GM12878 (cell line): ENCODE results near the gene COL7A1. TPM values are rescaled to one million over a fixed set of nuclear protein-coding genes. Genes with fewer than 3 reads are reported as not detected.

Experiments used
- ATAC-seq: fragments of 200-7000 bp; cut with Tn5 transposase; 3 replicates; pipeline ENCODE4 v1.9.1; 2020; ENCODE audit warnings: mild to moderate bottlenecking, moderate library complexity
- BruUV-seq: library from RNA; stranded (reverse); fragments of 400-500 nt; replicated peaks from 2 replicates; lab custom pipeline; 2021; lab: Mats Ljungman, UMichigan
- CTCF ChIA-PET: fragments of 300-600 bp; sonication (Branson Sonifier 250); formaldehyde crosslinking; extraction: SDS; loops from one replicate; lab custom pipeline; 2021; ENCODE audit warnings: inconsistent platforms; lab: Yijun Ruan, JAX
- POLR2A ChIA-PET: fragments of 350-600 bp; formaldehyde crosslinking; extraction: SDS; loops from one replicate; lab custom pipeline; 2021; ENCODE audit warnings: inconsistent platforms; lab: Charles Lee
- RAD21 ChIA-PET: fragments of 300-600 bp; sonication (Branson Sonifier 250); formaldehyde crosslinking; loops from one replicate; lab custom pipeline; 2023; ENCODE audit warnings: antibody characterized with exemption; ENCODE audit not compliant: unreplicated experiment; lab: Charles Lee
- SMC1A ChIA-PET: fragments of 300-600 bp; sonication (Branson Sonifier 250); formaldehyde crosslinking; loops from one replicate; lab custom pipeline; 2023; ENCODE audit not compliant: unreplicated experiment, uncharacterized antibody; lab: Charles Lee
- DNase-seq: peaks from one replicate; pipeline ENCODE4 v3.0.0-alpha.2; 2011; ENCODE audit warnings: low read depth, low spot score
- FAIRE-seq: peaks from 3 replicates; lab custom pipeline; 2011; peaks lifted over from hg19 to GRCh38; lab: Jason Lieb, UNC
- H2AFZ ChIP-seq: 2 replicates; pipeline ENCODE4 v1.6.0; 2011; ENCODE audit warnings: low read depth, low read length, control low read depth; ENCODE audit not compliant: control insufficient read depth
- H3K27ac ChIP-seq: 2 replicates; pipeline ENCODE4 v1.5.1; 2011; ENCODE audit warnings: control low read depth; ENCODE audit not compliant: control insufficient read depth, insufficient read depth
- H3K27me3 ChIP-seq, 2 experiments: replicated peaks in 1 of 2; 2 replicates each; pipeline versions ENCODE4 v1.6.0 to v1.6.1; 2011; ENCODE audit warnings: low read length in 1 of 2; ENCODE audit not compliant: control insufficient read depth in 2 of 2, insufficient read depth in 2 of 2
- H3K36me3 ChIP-seq, 2 experiments: 2 replicates each; pipeline ENCODE4 v1.5.1; 2011; ENCODE audit warnings: low read length in 1 of 2; ENCODE audit not compliant: control insufficient read depth in 2 of 2, insufficient read depth in 2 of 2
- H3K4me1 ChIP-seq: 2 replicates; pipeline ENCODE4 v1.6.1; 2011; ENCODE audit warnings: mild to moderate bottlenecking, low read length, moderate library complexity, mixed read lengths; ENCODE audit not compliant: control insufficient read depth, insufficient read depth
- H3K4me2 ChIP-seq: 2 replicates; pipeline ENCODE4 v1.6.0; 2011; ENCODE audit warnings: control low read depth; ENCODE audit not compliant: control insufficient read depth, insufficient read depth
- H3K4me3 ChIP-seq: fragments of 200-600 bp; sonication (generic); 2 replicates; pipeline ENCODE4 v1.5.1; 2016
- H3K79me2 ChIP-seq: 2 replicates; pipeline ENCODE4 v1.6.0; 2011; ENCODE audit warnings: low read length; ENCODE audit not compliant: control insufficient read depth, insufficient read depth
- H3K9ac ChIP-seq: 2 replicates; pipeline ENCODE4 v1.8.0; 2011; ENCODE audit warnings: low read length, control low read depth, mixed read lengths; ENCODE audit not compliant: control insufficient read depth, insufficient read depth
- H3K9me3 ChIP-seq: replicated peaks from 3 replicates; pipeline ENCODE4 v1.5.1; 2011; ENCODE audit warnings: mild to moderate bottlenecking, low read length; ENCODE audit not compliant: control insufficient read depth, insufficient read depth
- H4K20me1 ChIP-seq: 2 replicates; pipeline ENCODE4 v1.6.0; 2011; ENCODE audit not compliant: control insufficient read depth, insufficient read depth
- CBFB ChIP-seq: IDR thresholded peaks from 2 replicates; pipeline ENCODE4 v1.6.1; 2016; ENCODE audit warnings: antibody characterized with exemption, low read depth
- CEBPB ChIP-seq, 2 experiments: fragments of 150-350 bp in 1 of 2; IDR thresholded peaks; 2 replicates each; pipeline ENCODE4 v1.6.1; 2012 to 2014; ENCODE audit warnings: low read depth in 2 of 2, low read length in 2 of 2, borderline replicate concordance in 1 of 2, inconsistent platforms in 1 of 2
- EGR1 ChIP-seq, 2 experiments: IDR thresholded peaks; 1 replicate in 1 of 2; 2 replicates in 1 of 2; pipeline ENCODE4 v1.6.1; 2011 to 2012; ENCODE audit warnings: low read depth in 2 of 2, low read length in 2 of 2, borderline replicate concordance in 1 of 2, mild to moderate bottlenecking in 1 of 2, moderate library complexity in 1 of 2
- HDAC2 ChIP-seq: fragments of 200-600 bp; sonication (generic); IDR thresholded peaks from 2 replicates; pipeline ENCODE4 v1.6.1; 2017
- HDAC6 ChIP-seq: fragments of 200-600 bp; sonication (generic); IDR thresholded peaks from one replicate; pipeline ENCODE4 v1.8.0; 2017; ENCODE audit warnings: antibody characterized with exemption; ENCODE audit not compliant: unreplicated experiment
- HDGF ChIP-seq: fragments of 450-650 bp; IDR thresholded peaks from 2 replicates; pipeline ENCODE4 v1.6.1; 2016; ENCODE audit warnings: antibody characterized with exemption
- JUND ChIP-seq: IDR thresholded peaks from 2 replicates; pipeline ENCODE4 v1.6.1; 2012; ENCODE audit warnings: low read depth, mild to moderate bottlenecking, low read length, improper control_type of control experiment, moderate library complexity
- NBN ChIP-seq: fragments of 450-650 bp; IDR thresholded peaks from 2 replicates; pipeline ENCODE4 v1.6.1; 2016
- NFXL1 ChIP-seq: fragments of 450-650 bp; IDR thresholded peaks from 2 replicates; pipeline ENCODE4 v1.6.1; 2017; ENCODE audit warnings: antibody characterized with exemption, mild to moderate bottlenecking, borderline replicate concordance
- RAD51 ChIP-seq: fragments of 450-650 bp; IDR thresholded peaks from 2 replicates; pipeline ENCODE4 v1.6.1; 2016; ENCODE audit warnings: moderate library complexity, mild to moderate bottlenecking, inconsistent platforms
- SIN3A ChIP-seq: IDR thresholded peaks from 2 replicates; pipeline ENCODE4 v1.6.1; 2012; ENCODE audit warnings: low read depth, low read length, improper control_type of control experiment
- STAT3 ChIP-seq: IDR thresholded peaks from 2 replicates; pipeline ENCODE4 v1.6.1; 2011; ENCODE audit warnings: low read depth, low read length, improper control_type of control experiment
- WRNIP1 ChIP-seq: IDR thresholded peaks from 2 replicates; pipeline ENCODE4 v1.6.1; 2011; ENCODE audit warnings: low read depth, low read length, improper control_type of control experiment, borderline replicate concordance
- ZNF24 ChIP-seq: fragments of 450-650 bp; IDR thresholded peaks from 2 replicates; pipeline ENCODE4 v1.6.1; 2017; ENCODE audit warnings: antibody characterized with exemption, mild to moderate bottlenecking
- WGBS: methylation state at CpG from one replicate; pipeline ENCODE4 v1.1.6; 2016; ENCODE audit warnings: low lambda C conversion rate; ENCODE audit not compliant: insufficient replicate concordance, insufficient coverage; ENCODE audit errors: missing lambda C conversion rate; 5-methylcytosine and 5-hydroxymethylcytosine counted together
- in situ Hi-C: fragments of 300-500 bp; cut with MboI; formaldehyde crosslinking; loops from 9 replicates; pipeline ENCODE4 v1.14.3; 2018; ENCODE audit warnings: mixed read lengths
- intact Hi-C: fragments of 100-400 bp; cut with micrococcal nuclease; formaldehyde crosslinking; loops from one replicate; pipeline ENCODE4 v1.14.2; 2022; ENCODE audit not compliant: unreplicated experiment
- polyA plus RNA-seq, 11 experiments: library from polyadenylated mRNA; depleted of rRNA in 4 of 11; unstranded in 6 of 11; stranded (reverse) in 5 of 11; fragments of >200 nt; fragmentation: Nextera tagmentation in 4 of 11; fragmentation: Illumina TruSeq in 1 of 11; extraction: Ambion mirVana in 4 of 11; extraction: Trizol in 1 of 11; gene quantifications; 1 replicate in 1 of 11; 2 replicates in 10 of 11; pipeline versions ENCODE4 v1.2.1 to v1.2.3, GENCODE V29; 2011 to 2016; ENCODE audit warnings: inconsistent platforms in 2 of 11, missing spikeins in 2 of 11, low read depth in 1 of 11
- total RNA-seq, 4 experiments: library from RNA; depleted of rRNA in 3 of 4; stranded (reverse); fragments of >200 nt in 3 of 4; fragmentation: Illumina TruSeq in 1 of 4; extraction: Trizol in 1 of 4; gene quantifications; 2 replicates each; pipeline versions ENCODE4 v1.2.1 to v1.2.3, GENCODE V29; 2013 to 2021
- TF ChIP-seq, protein P1 (sequence below): fragments of 450-650 bp; IDR thresholded peaks from 2 replicates; pipeline ENCODE4 v1.6.1; 2016; ENCODE audit warnings: mild to moderate bottlenecking
- TF ChIP-seq, protein P2 (sequence below), 3 experiments: IDR thresholded peaks in 2 of 3; conservative IDR thresholded peaks in 1 of 3; 2 replicates each; pipeline ENCODE4 v1.5.1; 2011; ENCODE audit warnings: low read depth in 3 of 3, low read length in 3 of 3, mild to moderate bottlenecking in 3 of 3, control low read depth in 2 of 3, moderate library complexity in 2 of 3, inconsistent platforms in 1 of 3, mixed read lengths in 1 of 3; ENCODE audit not compliant: control insufficient read depth in 2 of 3, insufficient read depth in 1 of 3; ENCODE audit errors: extremely low read depth in 1 of 3

Gene COL7A1
- total and polyA plus RNA-seq, 10 of the 15 experiments (the other 5 are each of a cell fraction or from before 2014, with no cell fraction given), result 0.01 to 1.9 (median 0.29) TPM; not detected in 1

DNA sequence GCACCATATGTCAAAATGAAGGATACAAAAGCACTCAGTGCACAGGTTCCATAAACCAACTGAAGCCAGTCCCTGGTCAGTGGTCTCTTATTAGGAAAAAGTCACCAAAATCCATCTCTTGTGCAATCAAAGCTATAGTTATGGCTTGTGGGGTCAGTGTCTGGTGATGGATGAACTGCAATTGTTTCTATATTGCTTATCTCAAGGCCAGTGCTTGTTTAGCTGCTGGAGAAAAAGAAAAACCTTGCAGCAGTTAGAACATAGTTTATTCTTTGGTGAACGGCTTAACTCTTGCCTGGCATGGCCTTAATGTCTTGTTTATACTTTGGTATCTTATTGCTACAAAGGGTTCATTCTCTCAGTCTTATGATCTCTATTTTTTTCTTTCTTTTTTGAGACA lies 17.2 kb upstream of the COL7A1 start:
- no peak for ATAC-seq
- Histone ChIP-seq H3K27ac (no peak overlapping the region), H3K4me3 (no peak overlapping the region), H3K79me2 (peaks cover 18% of the 10 kb centered on the region), H3K4me2 (no peak overlapping the region), H3K9me3 (peaks cover 4% of the 10 kb centered on the region; the same call in 2 of the 3 replicates), H3K4me1 (peaks cover 9% of the 10 kb centered on the region)
- intact Hi-C loops, result no loop called here
- no TSS peak for BruUV-seq
- no peak for DNase-seq
- 0% methylated on average over 1 of the region's 1 CpG for WGBS
- POLR2A ChIA-PET, result interaction anchor here (0.6 to 0.7 kb wide), 2 partner anchors 30 to 673 kb away, joined by 3 to 4 read pairs; no protein-coding TSS in a partner anchor
- no peak for TF ChIP-seq NFXL1
- TF ChIP-seq, protein P1, sequence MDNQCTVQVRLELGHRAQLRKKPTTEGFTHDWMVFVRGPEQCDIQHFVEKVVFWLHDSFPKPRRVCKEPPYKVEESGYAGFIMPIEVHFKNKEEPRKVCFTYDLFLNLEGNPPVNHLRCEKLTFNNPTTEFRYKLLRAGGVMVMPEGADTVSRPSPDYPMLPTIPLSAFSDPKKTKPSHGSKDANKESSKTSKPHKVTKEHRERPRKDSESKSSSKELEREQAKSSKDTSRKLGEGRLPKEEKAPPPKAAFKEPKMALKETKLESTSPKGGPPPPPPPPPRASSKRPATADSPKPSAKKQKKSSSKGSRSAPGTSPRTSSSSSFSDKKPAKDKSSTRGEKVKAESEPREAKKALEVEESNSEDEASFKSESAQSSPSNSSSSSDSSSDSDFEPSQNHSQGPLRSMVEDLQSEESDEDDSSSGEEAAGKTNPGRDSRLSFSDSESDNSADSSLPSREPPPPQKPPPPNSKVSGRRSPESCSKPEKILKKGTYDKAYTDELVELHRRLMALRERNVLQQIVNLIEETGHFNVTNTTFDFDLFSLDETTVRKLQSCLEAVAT, result no peak
- TF ChIP-seq ZNF24, result no peak
- TF ChIP-seq RAD51, result no peak
- TF ChIP-seq CEBPB (IDR thresholded peaks at IDR 0.05; ENCODE audit: borderline replicate concordance in 1 of 2, low read depth in 2 of 2, low read length in 2 of 2), result no peak
- no peak for TF ChIP-seq HDAC2
- no peak for TF ChIP-seq STAT3
- no peak for TF ChIP-seq NBN
- no peak for TF ChIP-seq JUND
- TF ChIP-seq WRNIP1, result no peak
- no peak for TF ChIP-seq SIN3A
- TF ChIP-seq HDAC6, result no peak
- TF ChIP-seq, protein P2, sequence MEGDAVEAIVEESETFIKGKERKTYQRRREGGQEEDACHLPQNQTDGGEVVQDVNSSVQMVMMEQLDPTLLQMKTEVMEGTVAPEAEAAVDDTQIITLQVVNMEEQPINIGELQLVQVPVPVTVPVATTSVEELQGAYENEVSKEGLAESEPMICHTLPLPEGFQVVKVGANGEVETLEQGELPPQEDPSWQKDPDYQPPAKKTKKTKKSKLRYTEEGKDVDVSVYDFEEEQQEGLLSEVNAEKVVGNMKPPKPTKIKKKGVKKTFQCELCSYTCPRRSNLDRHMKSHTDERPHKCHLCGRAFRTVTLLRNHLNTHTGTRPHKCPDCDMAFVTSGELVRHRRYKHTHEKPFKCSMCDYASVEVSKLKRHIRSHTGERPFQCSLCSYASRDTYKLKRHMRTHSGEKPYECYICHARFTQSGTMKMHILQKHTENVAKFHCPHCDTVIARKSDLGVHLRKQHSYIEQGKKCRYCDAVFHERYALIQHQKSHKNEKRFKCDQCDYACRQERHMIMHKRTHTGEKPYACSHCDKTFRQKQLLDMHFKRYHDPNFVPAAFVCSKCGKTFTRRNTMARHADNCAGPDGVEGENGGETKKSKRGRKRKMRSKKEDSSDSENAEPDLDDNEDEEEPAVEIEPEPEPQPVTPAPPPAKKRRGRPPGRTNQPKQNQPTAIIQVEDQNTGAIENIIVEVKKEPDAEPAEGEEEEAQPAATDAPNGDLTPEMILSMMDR (IDR thresholded peaks at IDR 0.05 in 2 of 3, conservative IDR thresholded peaks at IDR 0.05 in 1 of 3; ENCODE audit: control insufficient read depth in 2 of 3, extremely low read depth in 1 of 3, insufficient read depth in 1 of 3, low read depth in 3 of 3, low read length in 3 of 3), result no peak
- no peak for TF ChIP-seq EGR1 (IDR thresholded peaks at IDR 0.05; ENCODE audit: borderline replicate concordance in 1 of 2, low read depth in 2 of 2, low read length in 2 of 2)
- no peak for TF ChIP-seq HDGF
- TF ChIP-seq CBFB, result no peak
- TF ChIP-seq, all 136 proteins: peak for 0
- SMC1A ChIA-PET, result interaction anchor here (1.7 kb wide), 1 partner anchor 23 kb away, joined by 4 read pairs; the partner anchor contains the start of gene SLC26A6
- H4K20me1 ChIP-seq, result no peaks in the 10 kb centered on the region
- RAD21 ChIA-PET, result no interaction called here
- H3K36me3 ChIP-seq, result no peaks in the 10 kb centered on the region; a peak in 2 of 4 replicates
- no peak overlapping the region for H2AFZ ChIP-seq
- in situ Hi-C loops, result no loop called here
- CTCF ChIA-PET, result interaction anchor here (0.6 to 1.8 kb wide), 4 partner anchors 16 to 176 kb away, joined by 3 to 7 read pairs (median 4); partner anchors contain the start of gene SLC26A6
- H3K27me3 ChIP-seq, result no peaks in the 10 kb centered on the region
- FAIRE-seq, result no peak
- H3K9ac ChIP-seq, result no peak overlapping the region
